ENCODE measurements around the gene KCNIP1. TPM values are rescaled to one million over a fixed set of nuclear protein-coding genes. Genes with fewer than 3 reads are reported as not detected.

Gene KCNIP1
- total RNA-seq, 1 donor from 2014 or later, result 2.1 TPM

GRCh38 chr5:170551622-170552021, 47.8 kb downstream of the KCNIP1 start:
- intact Hi-C loops (cut with DNase I), result no loop called here
- DNase-seq (ENCODE audit: low spot score), result no peak
- ATAC-seq, result no peak

- DNase-seq (ENCODE audit: low spot score), result peak; percentile 90
- intact Hi-C loops (cut with DNase I), result no loop called here
- ATAC-seq, result peak; percentile 98
Observed at GRCh38 chr5:170552621-170553115, 48.8 kb downstream of the KCNIP1 start.

GRCh38 chr5:170553218-170553617, 49.4 kb downstream of the KCNIP1 start:
- intact Hi-C loops (cut with DNase I), result no loop called here
- no peak for ATAC-seq
- no peak for DNase-seq (ENCODE audit: low spot score)

GRCh38 chr5:170554521-170555267, 50.9 kb downstream of the KCNIP1 start:
- no peak for DNase-seq (ENCODE audit: low spot score)
- ATAC-seq, result no peak
- intact Hi-C loops (cut with DNase I), result no loop called here

- intact Hi-C loops (cut with DNase I), result no loop called here
- no peak for ATAC-seq
- no peak for DNase-seq (ENCODE audit: low spot score)
Observed at GRCh38 chr5:170557314-170557713, 53.5 kb downstream of the KCNIP1 start.

DNA sequence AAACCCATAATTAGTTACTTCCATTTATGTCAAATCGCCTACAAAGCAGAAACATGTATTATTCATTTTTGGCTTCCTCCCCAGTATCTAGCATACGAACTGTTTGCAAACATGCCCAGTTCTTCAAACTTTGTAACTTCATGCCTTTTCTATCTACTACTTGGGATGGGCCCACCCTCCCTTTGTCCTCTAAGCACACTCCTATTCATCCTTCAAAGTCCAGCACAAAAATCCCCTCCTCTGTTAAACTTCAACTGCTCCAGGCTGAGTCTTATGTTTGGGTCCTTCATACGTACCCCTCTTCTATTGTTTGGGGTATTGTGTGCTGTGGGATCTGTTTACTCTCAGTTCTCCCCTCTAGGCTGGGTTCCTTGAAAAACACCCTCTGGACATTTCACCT, 55.5 kb downstream of the KCNIP1 start:
- ATAC-seq, result no peak
- DNase-seq (ENCODE audit: low spot score), result no peak
- intact Hi-C loops (cut with DNase I), result no loop called here

GRCh38 chr5:170560938-170561337, 57.1 kb downstream of the KCNIP1 start:
- intact Hi-C loops (cut with DNase I), result no loop called here

GRCh38 chr5:170562166-170562874, 58.5 kb downstream of the KCNIP1 start:
- intact Hi-C loops (cut with DNase I), result no loop called here
- ATAC-seq, result no peak
- DNase-seq (ENCODE audit: low spot score), result no peak

More at GRCh38 chr5:170560938-170561337, 57.1 kb downstream of the KCNIP1 start:
- DNase-seq (ENCODE audit: low spot score), result no peak
- ATAC-seq, result no peak

DNA sequence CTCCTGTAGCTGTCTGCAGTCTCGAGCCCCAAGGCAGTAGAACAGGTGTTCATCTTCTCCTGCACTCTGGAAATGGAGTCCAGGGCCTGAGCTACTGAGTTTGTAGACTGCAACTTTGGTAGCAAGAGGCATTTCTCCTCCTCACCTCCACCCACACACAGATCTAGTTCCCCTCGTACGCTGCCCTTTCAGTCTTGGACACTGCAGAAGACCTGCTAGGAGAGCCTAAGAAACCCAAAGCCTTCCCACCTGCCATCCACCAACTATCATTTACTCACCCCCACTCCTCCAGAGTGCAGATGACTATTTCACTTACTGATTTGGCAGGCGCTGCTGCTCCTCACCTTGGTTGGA, 59.0 kb downstream of the KCNIP1 start:
- intact Hi-C loops (cut with DNase I), result no loop called here
- no peak for ATAC-seq

GRCh38 chr5:170563824-170564567, 60.2 kb downstream of the KCNIP1 start:
- ATAC-seq (peak; percentile 79), DNase-seq (ENCODE audit: low spot score) (no peak)
- intact Hi-C loops (cut with DNase I), result no loop called here

More for the DNA sequence above, 59.0 kb downstream of the KCNIP1 start:
- DNase-seq (ENCODE audit: low spot score), result no peak

DNA sequence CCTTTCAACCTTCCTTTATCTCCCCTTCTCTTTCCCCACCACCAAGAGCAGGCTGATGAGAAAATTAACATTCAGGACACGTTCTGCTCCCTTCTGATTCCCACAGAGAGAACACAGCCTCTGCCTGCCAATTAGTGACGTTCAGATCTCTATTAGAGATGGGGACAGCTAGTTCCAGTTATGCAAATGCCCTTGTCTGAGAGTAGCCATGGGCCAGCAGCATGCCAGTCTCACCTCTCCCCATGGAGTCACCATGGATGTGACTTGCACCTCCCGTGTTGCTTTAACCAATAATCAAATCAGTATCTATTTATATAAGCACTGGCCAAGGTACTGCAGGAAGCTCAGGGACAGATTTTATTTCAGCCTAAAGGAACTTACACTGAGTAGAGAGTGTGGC, 61.3 kb downstream of the KCNIP1 start:
- no peak for DNase-seq (ENCODE audit: low spot score)
- intact Hi-C loops (cut with DNase I), result no loop called here
- ATAC-seq, result no peak

GRCh38 chr5:170569101-170569500, 65.3 kb downstream of the KCNIP1 start:
- intact Hi-C loops (cut with DNase I), result no loop called here
- ATAC-seq, result no peak
- no peak for DNase-seq (ENCODE audit: low spot score)

DNA sequence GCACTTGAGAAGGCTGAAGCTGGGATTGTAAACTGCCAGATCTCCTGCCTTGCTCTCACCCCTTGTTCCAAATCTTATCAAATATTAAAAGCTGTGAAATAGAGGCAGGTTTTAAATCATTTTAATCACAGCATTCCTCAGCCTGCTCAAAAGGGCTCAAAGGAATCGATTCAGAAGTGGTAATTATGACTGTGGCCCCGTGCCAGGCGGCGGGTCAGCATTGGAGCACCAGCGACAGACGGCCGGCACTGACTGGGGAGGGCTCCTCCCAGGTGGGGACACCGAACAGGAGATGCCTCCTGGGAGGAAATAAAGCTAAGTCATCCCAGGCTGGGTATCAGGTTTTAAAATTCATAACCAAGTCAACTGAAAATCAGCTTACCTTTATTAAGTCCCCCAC, 66.7 kb downstream of the KCNIP1 start:
- intact Hi-C loops (cut with DNase I), result no loop called here
- DNase-seq (ENCODE audit: low spot score), result no peak
- no peak for ATAC-seq

DNA sequence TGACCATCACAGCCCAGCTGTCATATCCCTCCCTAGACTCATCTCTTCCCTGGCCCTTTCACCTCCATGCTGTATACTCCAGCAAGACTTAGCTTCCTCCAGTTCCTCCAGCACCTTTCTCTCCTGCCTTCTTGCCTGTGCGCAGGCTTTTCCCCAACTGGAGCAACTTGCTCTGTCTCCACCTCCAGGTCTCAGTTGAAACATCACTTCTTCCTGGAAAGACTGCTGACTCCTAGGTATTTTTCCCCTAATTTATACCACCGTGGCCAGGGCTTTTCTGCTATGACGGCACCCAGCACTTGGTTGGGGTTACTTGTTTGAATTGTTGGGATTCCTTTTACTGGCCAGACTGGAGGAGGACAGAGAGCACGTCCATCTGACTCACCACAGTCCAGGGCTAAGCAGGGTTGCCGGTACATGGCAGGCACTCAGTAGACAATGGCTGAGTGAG, 67.5 kb downstream of the KCNIP1 start:
- intact Hi-C loops (cut with DNase I), result no loop called here
- no peak for DNase-seq (ENCODE audit: low spot score)
- ATAC-seq, result peak; percentile 65

GRCh38 chr5:170571875-170572852, 68.3 kb downstream of the KCNIP1 start:
- no peak for DNase-seq (ENCODE audit: low spot score)
- intact Hi-C loops (cut with DNase I), result no loop called here
- peak; percentile 57 for ATAC-seq

DNA sequence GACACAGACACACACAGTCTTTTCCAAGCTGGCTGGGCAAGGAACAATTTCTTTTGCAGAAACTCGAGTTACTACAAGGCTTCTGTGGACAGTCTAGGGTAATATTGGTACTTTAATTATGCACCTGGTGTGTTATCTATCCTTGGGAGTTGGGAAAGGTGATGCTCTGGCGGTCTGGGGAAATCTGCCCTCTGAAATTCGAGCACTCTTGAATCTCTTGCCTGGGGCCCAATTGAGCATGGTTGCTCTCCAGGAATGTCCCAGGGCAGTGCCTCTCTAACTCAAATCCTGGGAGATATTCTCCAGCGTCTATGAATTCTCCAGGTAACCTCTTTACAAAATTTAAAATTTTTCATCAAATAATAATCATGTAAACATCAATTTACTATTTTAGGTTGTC, 69.3 kb downstream of the KCNIP1 start:
- DNase-seq (ENCODE audit: low spot score) (no peak), ATAC-seq (no peak)
- intact Hi-C loops (cut with DNase I), result no loop called here

GRCh38 chr5:170573660-170574059, 69.8 kb downstream of the KCNIP1 start:
- no peak for DNase-seq (ENCODE audit: low spot score)
- intact Hi-C loops (cut with DNase I), result no loop called here
- no peak for ATAC-seq

All from sciatic nerve (tissue), 2 donors.